Stimulated activated CD8-positive, alpha-beta memory T cell treated with anti-CD3 and anti-CD28 coated beads, Interleukin-15, amount 100 ng/mL, for 4 hours (primary cell): Measurements from ENCODE around the gene BCAS3.

ENCODE experiments used
- DNase-seq, 2 donors: peaks; one replicate each; pipeline ENCODE4 v3.0.0-alpha.2; 2020; ENCODE audit warnings: low read depth in 2 of 2

Gene BCAS3

GRCh38 chr17:61199431-61200338, 522.0 kb downstream of the BCAS3 start:
- no peak for DNase-seq

- no peak for DNase-seq
Measured at GRCh38 chr17:61200339-61200715, 522.7 kb downstream of the BCAS3 start.

- DNase-seq = no peak
Measured at GRCh38 chr17:61201211-61201610, 523.6 kb downstream of the BCAS3 start.

GRCh38 chr17:61202564-61202963, 524.9 kb downstream of the BCAS3 start:
- no peak for DNase-seq

- no peak for DNase-seq
Measured at GRCh38 chr17:61203671-61204131, 526.0 kb downstream of the BCAS3 start.

- DNase-seq = no peak
Measured at GRCh38 chr17:61204456-61204855, 526.8 kb downstream of the BCAS3 start.

GRCh38 chr17:61205401-61205800, 527.8 kb downstream of the BCAS3 start:
- DNase-seq = no peak

GRCh38 chr17:61205931-61206330, 528.3 kb downstream of the BCAS3 start:
- DNase-seq = no peak

- DNase-seq = no peak
Measured at GRCh38 chr17:61206922-61207321, 529.3 kb downstream of the BCAS3 start.

GRCh38 chr17:61208301-61209105, 530.9 kb downstream of the BCAS3 start:
- no peak for DNase-seq

GRCh38 chr17:61209106-61209439, 531.4 kb downstream of the BCAS3 start:
- no peak for DNase-seq

GRCh38 chr17:61209525-61209924, 531.9 kb downstream of the BCAS3 start:
- DNase-seq = no peak

GRCh38 chr17:61211236-61211635, 533.6 kb downstream of the BCAS3 start:
- no peak for DNase-seq

- DNase-seq = no peak
Measured at GRCh38 chr17:61212655-61213054, 535.0 kb downstream of the BCAS3 start.

- DNase-seq = no peak
Measured at GRCh38 chr17:61214753-61215152, 537.1 kb downstream of the BCAS3 start.

- no peak for DNase-seq
Measured at GRCh38 chr17:61216066-61216465, 538.4 kb downstream of the BCAS3 start.

GRCh38 chr17:61217878-61218437, 540.3 kb downstream of the BCAS3 start:
- no peak for DNase-seq

- no peak for DNase-seq
Measured at GRCh38 chr17:61218438-61218837, 540.8 kb downstream of the BCAS3 start.

GRCh38 chr17:61219460-61219859, 541.8 kb downstream of the BCAS3 start:
- no peak for DNase-seq

- no peak for DNase-seq
Measured at GRCh38 chr17:61221181-61221580, 543.5 kb downstream of the BCAS3 start.

- no peak for DNase-seq
Measured at GRCh38 chr17:61221597-61222471, 544.2 kb downstream of the BCAS3 start.

GRCh38 chr17:61223725-61224124, 546.1 kb downstream of the BCAS3 start:
- DNase-seq = no peak
